Liver (tissue), 3 donors: Measurements from ENCODE around the gene CLIC1.

Experiments used
- EGR1 ChIP-seq, 2 donors: IDR thresholded peaks; 2 replicates each; pipeline ENCODE4 v1.6.1; 2016 to 2018; ENCODE audit warnings: antibody characterized with exemption in 2 of 2, low read depth in 2 of 2
- FOXA1 ChIP-seq: IDR thresholded peaks from 2 replicates; pipeline ENCODE4 v1.6.1; 2016; ENCODE audit warnings: antibody characterized with exemption
- HNF4A ChIP-seq, 2 donors: conservative IDR thresholded peaks; 2 replicates each; pipeline ENCODE4 v1.6.1; 2016; ENCODE audit warnings: antibody characterized with exemption in 2 of 2, mild to moderate bottlenecking in 2 of 2
- JUND ChIP-seq, 2 donors: IDR thresholded peaks; 2 replicates each; pipeline ENCODE4 v1.6.1; 2016; ENCODE audit warnings: antibody characterized with exemption in 2 of 2
- RAD21 ChIP-seq, 2 donors: IDR thresholded peaks; 2 replicates each; pipeline ENCODE4 v1.6.1; 2016; ENCODE audit warnings: antibody characterized with exemption in 2 of 2, mild to moderate bottlenecking in 2 of 2
- SP1 ChIP-seq: IDR thresholded peaks from 2 replicates; pipeline ENCODE4 v1.6.1; 2018; ENCODE audit warnings: antibody characterized with exemption, mild to moderate bottlenecking
- TAF1 ChIP-seq: conservative IDR thresholded peaks from 2 replicates; pipeline ENCODE4 v1.6.1; 2016; ENCODE audit warnings: antibody characterized with exemption, mild to moderate bottlenecking
- YY1 ChIP-seq: IDR thresholded peaks from 2 replicates; pipeline ENCODE4 v1.6.1; 2016; ENCODE audit warnings: antibody characterized with exemption, mild to moderate bottlenecking
- TF ChIP-seq, protein P1 (sequence below): fragments of 150-350 bp; IDR thresholded peaks from 2 replicates; pipeline ENCODE4 v1.5.1; 2017; ENCODE audit warnings: improper control_type of control experiment, low read depth, low read length; ENCODE audit not compliant: missing input control
- TF ChIP-seq, protein P2 (sequence below): IDR thresholded peaks from 2 replicates; pipeline ENCODE4 v1.6.1; 2016; ENCODE audit warnings: antibody characterized with exemption
- TF ChIP-seq, protein P3 (sequence below): IDR thresholded peaks from 2 replicates; pipeline ENCODE4 v1.6.1; 2016; ENCODE audit warnings: antibody characterized with exemption, mild to moderate bottlenecking
- TF ChIP-seq, protein P4 (sequence below): IDR thresholded peaks from 2 replicates; pipeline ENCODE4 v1.6.1; 2016; ENCODE audit warnings: antibody characterized with exemption
- donor health status: healthy.
- donor health status: healthy.

DNA sequence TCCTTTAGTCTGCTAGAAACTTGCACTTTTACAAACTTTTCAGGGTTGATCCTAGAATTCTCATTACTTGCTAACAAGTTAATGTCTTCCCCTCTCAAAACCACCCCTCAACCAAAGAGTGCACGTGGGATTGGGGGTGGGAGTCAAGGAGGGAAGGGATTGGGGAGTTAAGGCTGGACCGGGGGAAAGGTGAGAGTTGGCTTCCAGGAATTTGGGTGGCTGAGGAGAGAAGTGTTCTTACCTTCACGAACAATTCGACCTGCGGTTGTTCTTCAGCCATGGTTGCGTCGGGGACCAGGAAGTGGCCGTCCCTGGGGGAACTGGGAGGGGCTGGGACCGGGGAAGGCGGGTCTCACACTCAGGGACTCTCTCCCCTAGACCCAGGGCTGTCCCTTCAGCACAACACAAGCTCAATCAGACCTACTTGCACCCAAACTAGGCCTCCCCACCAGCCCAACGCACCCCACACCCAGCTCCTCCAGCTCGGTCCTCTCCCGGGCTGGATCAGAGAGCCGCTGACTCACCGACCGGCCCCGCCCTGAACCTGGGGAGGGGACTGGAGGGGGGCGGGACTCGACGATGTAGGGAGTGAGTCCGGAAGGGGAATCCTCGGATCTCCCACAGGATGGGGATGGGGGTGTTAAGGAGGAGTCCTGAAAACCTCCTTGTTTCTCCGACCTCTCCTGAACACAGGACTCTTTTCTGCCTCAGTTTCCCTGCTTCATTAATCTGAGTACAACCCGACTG is at the start of gene CLIC1:
- TF ChIP-seq, protein P1, sequence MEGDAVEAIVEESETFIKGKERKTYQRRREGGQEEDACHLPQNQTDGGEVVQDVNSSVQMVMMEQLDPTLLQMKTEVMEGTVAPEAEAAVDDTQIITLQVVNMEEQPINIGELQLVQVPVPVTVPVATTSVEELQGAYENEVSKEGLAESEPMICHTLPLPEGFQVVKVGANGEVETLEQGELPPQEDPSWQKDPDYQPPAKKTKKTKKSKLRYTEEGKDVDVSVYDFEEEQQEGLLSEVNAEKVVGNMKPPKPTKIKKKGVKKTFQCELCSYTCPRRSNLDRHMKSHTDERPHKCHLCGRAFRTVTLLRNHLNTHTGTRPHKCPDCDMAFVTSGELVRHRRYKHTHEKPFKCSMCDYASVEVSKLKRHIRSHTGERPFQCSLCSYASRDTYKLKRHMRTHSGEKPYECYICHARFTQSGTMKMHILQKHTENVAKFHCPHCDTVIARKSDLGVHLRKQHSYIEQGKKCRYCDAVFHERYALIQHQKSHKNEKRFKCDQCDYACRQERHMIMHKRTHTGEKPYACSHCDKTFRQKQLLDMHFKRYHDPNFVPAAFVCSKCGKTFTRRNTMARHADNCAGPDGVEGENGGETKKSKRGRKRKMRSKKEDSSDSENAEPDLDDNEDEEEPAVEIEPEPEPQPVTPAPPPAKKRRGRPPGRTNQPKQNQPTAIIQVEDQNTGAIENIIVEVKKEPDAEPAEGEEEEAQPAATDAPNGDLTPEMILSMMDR, result no peak
- TF ChIP-seq RAD21 (IDR thresholded peaks at IDR 0.05), result no peak
- TF ChIP-seq EGR1 (IDR thresholded peaks at IDR 0.05; ENCODE audit: low read depth in 2 of 2), result no peak
- TF ChIP-seq, protein P2, sequence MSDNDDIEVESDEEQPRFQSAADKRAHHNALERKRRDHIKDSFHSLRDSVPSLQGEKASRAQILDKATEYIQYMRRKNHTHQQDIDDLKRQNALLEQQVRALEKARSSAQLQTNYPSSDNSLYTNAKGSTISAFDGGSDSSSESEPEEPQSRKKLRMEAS, result peak; percentile 23
- peak; percentile 6 for TF ChIP-seq HNF4A (conservative IDR thresholded peaks at IDR 0.05)
- no peak for TF ChIP-seq FOXA1
- TF ChIP-seq, protein P3, sequence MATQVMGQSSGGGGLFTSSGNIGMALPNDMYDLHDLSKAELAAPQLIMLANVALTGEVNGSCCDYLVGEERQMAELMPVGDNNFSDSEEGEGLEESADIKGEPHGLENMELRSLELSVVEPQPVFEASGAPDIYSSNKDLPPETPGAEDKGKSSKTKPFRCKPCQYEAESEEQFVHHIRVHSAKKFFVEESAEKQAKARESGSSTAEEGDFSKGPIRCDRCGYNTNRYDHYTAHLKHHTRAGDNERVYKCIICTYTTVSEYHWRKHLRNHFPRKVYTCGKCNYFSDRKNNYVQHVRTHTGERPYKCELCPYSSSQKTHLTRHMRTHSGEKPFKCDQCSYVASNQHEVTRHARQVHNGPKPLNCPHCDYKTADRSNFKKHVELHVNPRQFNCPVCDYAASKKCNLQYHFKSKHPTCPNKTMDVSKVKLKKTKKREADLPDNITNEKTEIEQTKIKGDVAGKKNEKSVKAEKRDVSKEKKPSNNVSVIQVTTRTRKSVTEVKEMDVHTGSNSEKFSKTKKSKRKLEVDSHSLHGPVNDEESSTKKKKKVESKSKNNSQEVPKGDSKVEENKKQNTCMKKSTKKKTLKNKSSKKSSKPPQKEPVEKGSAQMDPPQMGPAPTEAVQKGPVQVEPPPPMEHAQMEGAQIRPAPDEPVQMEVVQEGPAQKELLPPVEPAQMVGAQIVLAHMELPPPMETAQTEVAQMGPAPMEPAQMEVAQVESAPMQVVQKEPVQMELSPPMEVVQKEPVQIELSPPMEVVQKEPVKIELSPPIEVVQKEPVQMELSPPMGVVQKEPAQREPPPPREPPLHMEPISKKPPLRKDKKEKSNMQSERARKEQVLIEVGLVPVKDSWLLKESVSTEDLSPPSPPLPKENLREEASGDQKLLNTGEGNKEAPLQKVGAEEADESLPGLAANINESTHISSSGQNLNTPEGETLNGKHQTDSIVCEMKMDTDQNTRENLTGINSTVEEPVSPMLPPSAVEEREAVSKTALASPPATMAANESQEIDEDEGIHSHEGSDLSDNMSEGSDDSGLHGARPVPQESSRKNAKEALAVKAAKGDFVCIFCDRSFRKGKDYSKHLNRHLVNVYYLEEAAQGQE, result peak; percentile 75
- TF ChIP-seq, protein P4, sequence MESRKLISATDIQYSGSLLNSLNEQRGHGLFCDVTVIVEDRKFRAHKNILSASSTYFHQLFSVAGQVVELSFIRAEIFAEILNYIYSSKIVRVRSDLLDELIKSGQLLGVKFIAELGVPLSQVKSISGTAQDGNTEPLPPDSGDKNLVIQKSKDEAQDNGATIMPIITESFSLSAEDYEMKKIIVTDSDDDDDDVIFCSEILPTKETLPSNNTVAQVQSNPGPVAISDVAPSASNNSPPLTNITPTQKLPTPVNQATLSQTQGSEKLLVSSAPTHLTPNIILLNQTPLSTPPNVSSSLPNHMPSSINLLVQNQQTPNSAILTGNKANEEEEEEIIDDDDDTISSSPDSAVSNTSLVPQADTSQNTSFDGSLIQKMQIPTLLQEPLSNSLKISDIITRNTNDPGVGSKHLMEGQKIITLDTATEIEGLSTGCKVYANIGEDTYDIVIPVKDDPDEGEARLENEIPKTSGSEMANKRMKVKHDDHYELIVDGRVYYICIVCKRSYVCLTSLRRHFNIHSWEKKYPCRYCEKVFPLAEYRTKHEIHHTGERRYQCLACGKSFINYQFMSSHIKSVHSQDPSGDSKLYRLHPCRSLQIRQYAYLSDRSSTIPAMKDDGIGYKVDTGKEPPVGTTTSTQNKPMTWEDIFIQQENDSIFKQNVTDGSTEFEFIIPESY, result no peak
- TF ChIP-seq SP1, result peak; percentile 29
- peak; percentile 72 for TF ChIP-seq YY1
- no peak for TF ChIP-seq TAF1
- TF ChIP-seq JUND (IDR thresholded peaks at IDR 0.05), result peak; percentile 81 to 88
